ENCODE measurements around the gene FRMPD4. TPM values are rescaled to one million over a fixed set of nuclear protein-coding genes. Genes with fewer than 3 reads are reported as not detected.

Gene FRMPD4
- total and polyA plus RNA-seq, 12 donors: 0.03 to 4.1 (median 2.0) TPM

- 83 to 88% methylated on average over 1 of the region's 1 CpG for WGBS, 2 donors
- H3K27me3 ChIP-seq: no peaks in the 10 kb centered on the region
- DNase-seq (no peak), ATAC-seq (no peak)
- no peak overlapping the region for H3K4me3 ChIP-seq
- H3K9me3 ChIP-seq: no peaks in the 10 kb centered on the region
- H3K36me3 ChIP-seq: no peaks in the 10 kb centered on the region
- no peak overlapping the region for H3K27ac ChIP-seq
- intact Hi-C loops (cut with DNase I): no loop called here
- TF ChIP-seq CTCF (IDR thresholded peaks at IDR 0.05): no peak
- H3K4me1 ChIP-seq: no peaks in the 10 kb centered on the region
Measured at GRCh38 chrX:12240491-12240890, 102.2 kb downstream of the FRMPD4 start.

GRCh38 chrX:12241026-12241425 is 102.8 kb downstream of the FRMPD4 start:
- DNase-seq (no peak), ATAC-seq (no peak)
- no peak for TF ChIP-seq CTCF (IDR thresholded peaks at IDR 0.05)
- 91 to 97% methylated on average over 2 of the region's 2 CpGs for WGBS, 2 donors
- no peaks in the 10 kb centered on the region for H3K36me3 ChIP-seq
- H3K4me1 ChIP-seq: no peaks in the 10 kb centered on the region
- H3K27ac ChIP-seq: no peak overlapping the region
- intact Hi-C loops (cut with DNase I): no loop called here
- H3K9me3 ChIP-seq: no peaks in the 10 kb centered on the region
- H3K27me3 ChIP-seq: no peaks in the 10 kb centered on the region
- H3K4me3 ChIP-seq: no peak overlapping the region

GRCh38 chrX:12245650-12246645 is 107.7 kb downstream of the FRMPD4 start:
- no peak for TF ChIP-seq CTCF (IDR thresholded peaks at IDR 0.05)
- ATAC-seq: no peak
- Histone ChIP-seq H3K4me1 (no peaks in the 10 kb centered on the region), H3K9me3 (no peaks in the 10 kb centered on the region), H3K36me3 (no peaks in the 10 kb centered on the region), H3K27me3 (no peaks in the 10 kb centered on the region), H3K4me3 (no peak overlapping the region), H3K27ac (no peak overlapping the region)
- intact Hi-C loops (cut with DNase I): no loop called here
- no peak for DNase-seq
- WGBS, 2 donors: 70 to 77% methylated on average over 5 of the region's 5 CpGs

GRCh38 chrX:12249997-12250396 is 111.7 kb downstream of the FRMPD4 start:
- no peak for ATAC-seq
- H3K4me3 ChIP-seq: no peak overlapping the region

More at GRCh38 chrX:12249997-12250396, 111.7 kb downstream of the FRMPD4 start:
- H3K4me1 ChIP-seq: no peaks in the 10 kb centered on the region
- intact Hi-C loops (cut with DNase I): no loop called here
- DNase-seq: no peak
- no peak overlapping the region for H3K27ac ChIP-seq
- no peaks in the 10 kb centered on the region for H3K36me3 ChIP-seq
- no peaks in the 10 kb centered on the region for H3K9me3 ChIP-seq
- WGBS, 2 donors: 95 to 98% methylated on average over 1 of the region's 1 CpG
- no peak for TF ChIP-seq CTCF (IDR thresholded peaks at IDR 0.05)
- H3K27me3 ChIP-seq: no peaks in the 10 kb centered on the region
